ENCODE measurements around the gene MN1.

MN1 gene

GRCh38 chr22:27747396-27748221, 53.9 kb downstream of the MN1 start:
- no peaks in the 10 kb centered on the region for H4K20me1 ChIP-seq (ENCODE audit: insufficient read depth, low read length)
- no peak overlapping the region for H3K4me2 ChIP-seq (ENCODE audit: low read depth, low read length)
- H3K27ac ChIP-seq (ENCODE audit: low read length), result no peak overlapping the region
- no peaks in the 10 kb centered on the region for H3K79me2 ChIP-seq (ENCODE audit: low read length)
- peaks cover 75% of the 10 kb centered on the region for H3K27me3 ChIP-seq (replicated peaks; ENCODE audit: insufficient read depth, low read length)
- H3K36me3 ChIP-seq (replicated peaks; ENCODE audit: insufficient read depth, low read length), result no peaks in the 10 kb centered on the region
- no peaks in the 10 kb centered on the region for H3K9me3 ChIP-seq (replicated peaks; ENCODE audit: insufficient read depth, low read length)
- TF ChIP-seq CTCF (IDR thresholded peaks at IDR 0.05; ENCODE audit: low read length) (no peak; the same call in 1 of the 2 replicates), EZH2phosphoT487 (IDR thresholded peaks at IDR 0.05; ENCODE audit: low read length) (no peak), EZH2 (optimal IDR thresholded peaks at IDR 0.05; ENCODE audit: low read depth, low read length) (no peak)
- no peak overlapping the region for H2AFZ ChIP-seq (ENCODE audit: low read length)
- no peaks in the 10 kb centered on the region for H3F3A ChIP-seq (ENCODE audit: insufficient read depth, low read length)
- H3K9ac ChIP-seq (ENCODE audit: low read length), result no peak overlapping the region
- no peak for DNase-seq
- no peaks in the 10 kb centered on the region for H3K4me1 ChIP-seq (ENCODE audit: low read length)
- no peak overlapping the region for H3K4me3 ChIP-seq (ENCODE audit: low read length)
- no peaks in the 10 kb centered on the region for H3K9me2 ChIP-seq (replicated peaks; ENCODE audit: insufficient read depth, low read length)

GRCh38 chr22:27746918-27747317, 54.6 kb downstream of the MN1 start:
- Histone ChIP-seq H3K79me2 (ENCODE audit: low read length) (no peaks in the 10 kb centered on the region), H3K27ac (ENCODE audit: low read length) (no peak overlapping the region), H3K9ac (ENCODE audit: low read length) (no peak overlapping the region), H3K4me1 (ENCODE audit: low read length) (no peaks in the 10 kb centered on the region), H3K27me3 (replicated peaks; ENCODE audit: insufficient read depth, low read length) (peaks cover 71% of the 10 kb centered on the region), H3K36me3 (replicated peaks; ENCODE audit: insufficient read depth, low read length) (no peaks in the 10 kb centered on the region), H3K4me3 (ENCODE audit: low read length) (no peak overlapping the region), H3F3A (ENCODE audit: insufficient read depth, low read length) (no peaks in the 10 kb centered on the region), H4K20me1 (ENCODE audit: insufficient read depth, low read length) (no peaks in the 10 kb centered on the region), H3K4me2 (ENCODE audit: low read depth, low read length) (no peak overlapping the region), H2AFZ (ENCODE audit: low read length) (no peak overlapping the region), H3K9me2 (replicated peaks; ENCODE audit: insufficient read depth, low read length) (no peaks in the 10 kb centered on the region), H3K9me3 (replicated peaks; ENCODE audit: insufficient read depth, low read length) (no peaks in the 10 kb centered on the region)
- no peak for DNase-seq
- TF ChIP-seq EZH2 (optimal IDR thresholded peaks at IDR 0.05; ENCODE audit: low read depth, low read length), result no peak
- TF ChIP-seq EZH2phosphoT487 (IDR thresholded peaks at IDR 0.05; ENCODE audit: low read length), result no peak
- TF ChIP-seq CTCF (IDR thresholded peaks at IDR 0.05; ENCODE audit: low read length), result no peak

- DNase-seq, result no peak
Measured at GRCh38 chr22:27745809-27746208, 55.7 kb downstream of the MN1 start.

More at GRCh38 chr22:27745809-27746208, 55.7 kb downstream of the MN1 start:
- TF ChIP-seq EZH2phosphoT487 (IDR thresholded peaks at IDR 0.05; ENCODE audit: low read length) (no peak), CTCF (IDR thresholded peaks at IDR 0.05; ENCODE audit: low read length) (no peak), EZH2 (optimal IDR thresholded peaks at IDR 0.05; ENCODE audit: low read depth, low read length) (no peak)
- Histone ChIP-seq H3F3A (ENCODE audit: insufficient read depth, low read length) (no peaks in the 10 kb centered on the region), H3K4me3 (ENCODE audit: low read length) (no peak overlapping the region), H3K9me2 (replicated peaks; ENCODE audit: insufficient read depth, low read length) (no peaks in the 10 kb centered on the region), H4K20me1 (ENCODE audit: insufficient read depth, low read length) (no peaks in the 10 kb centered on the region), H3K27me3 (replicated peaks; ENCODE audit: insufficient read depth, low read length) (peaks cover 66% of the 10 kb centered on the region), H3K4me1 (ENCODE audit: low read length) (no peaks in the 10 kb centered on the region), H3K79me2 (ENCODE audit: low read length) (no peaks in the 10 kb centered on the region), H3K4me2 (ENCODE audit: low read depth, low read length) (no peak overlapping the region), H2AFZ (ENCODE audit: low read length) (no peak overlapping the region), H3K27ac (ENCODE audit: low read length) (no peak overlapping the region), H3K9me3 (replicated peaks; ENCODE audit: insufficient read depth, low read length) (no peaks in the 10 kb centered on the region), H3K36me3 (replicated peaks; ENCODE audit: insufficient read depth, low read length) (no peaks in the 10 kb centered on the region), H3K9ac (ENCODE audit: low read length) (no peak overlapping the region)
